ENCODE results near the gene LRIG2.

GRCh38 chr1:113072141-113072756, 749 bp upstream of the LRIG2 start:
- TF ChIP-seq CTCF (IDR thresholded peaks at IDR 0.05) (no peak), POLR2A (IDR thresholded peaks at IDR 0.05) (no peak)

Measured in heart left ventricle (tissue), 13 donors.